Activated T-cell treated with anti-CD3 and anti-CD28 coated beads, Interleukin-2, amount 50 U/mL, for 1 hour (primary cell): ENCODE results near the gene CSPG5.

Experiments
- DNase-seq: peaks from one replicate; pipeline ENCODE4 v3.0.0-alpha.2; 2020

The CSPG5 gene, protein sequence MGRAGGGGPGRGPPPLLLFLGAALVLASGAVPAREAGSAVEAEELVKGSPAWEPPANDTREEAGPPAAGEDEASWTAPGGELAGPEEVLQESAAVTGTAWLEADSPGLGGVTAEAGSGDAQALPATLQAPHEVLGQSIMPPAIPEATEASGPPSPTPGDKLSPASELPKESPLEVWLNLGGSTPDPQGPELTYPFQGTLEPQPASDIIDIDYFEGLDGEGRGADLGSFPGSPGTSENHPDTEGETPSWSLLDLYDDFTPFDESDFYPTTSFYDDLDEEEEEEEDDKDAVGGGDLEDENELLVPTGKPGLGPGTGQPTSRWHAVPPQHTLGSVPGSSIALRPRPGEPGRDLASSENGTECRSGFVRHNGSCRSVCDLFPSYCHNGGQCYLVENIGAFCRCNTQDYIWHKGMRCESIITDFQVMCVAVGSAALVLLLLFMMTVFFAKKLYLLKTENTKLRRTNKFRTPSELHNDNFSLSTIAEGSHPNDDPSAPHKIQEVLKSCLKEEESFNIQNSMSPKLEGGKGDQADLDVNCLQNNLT

DNA sequence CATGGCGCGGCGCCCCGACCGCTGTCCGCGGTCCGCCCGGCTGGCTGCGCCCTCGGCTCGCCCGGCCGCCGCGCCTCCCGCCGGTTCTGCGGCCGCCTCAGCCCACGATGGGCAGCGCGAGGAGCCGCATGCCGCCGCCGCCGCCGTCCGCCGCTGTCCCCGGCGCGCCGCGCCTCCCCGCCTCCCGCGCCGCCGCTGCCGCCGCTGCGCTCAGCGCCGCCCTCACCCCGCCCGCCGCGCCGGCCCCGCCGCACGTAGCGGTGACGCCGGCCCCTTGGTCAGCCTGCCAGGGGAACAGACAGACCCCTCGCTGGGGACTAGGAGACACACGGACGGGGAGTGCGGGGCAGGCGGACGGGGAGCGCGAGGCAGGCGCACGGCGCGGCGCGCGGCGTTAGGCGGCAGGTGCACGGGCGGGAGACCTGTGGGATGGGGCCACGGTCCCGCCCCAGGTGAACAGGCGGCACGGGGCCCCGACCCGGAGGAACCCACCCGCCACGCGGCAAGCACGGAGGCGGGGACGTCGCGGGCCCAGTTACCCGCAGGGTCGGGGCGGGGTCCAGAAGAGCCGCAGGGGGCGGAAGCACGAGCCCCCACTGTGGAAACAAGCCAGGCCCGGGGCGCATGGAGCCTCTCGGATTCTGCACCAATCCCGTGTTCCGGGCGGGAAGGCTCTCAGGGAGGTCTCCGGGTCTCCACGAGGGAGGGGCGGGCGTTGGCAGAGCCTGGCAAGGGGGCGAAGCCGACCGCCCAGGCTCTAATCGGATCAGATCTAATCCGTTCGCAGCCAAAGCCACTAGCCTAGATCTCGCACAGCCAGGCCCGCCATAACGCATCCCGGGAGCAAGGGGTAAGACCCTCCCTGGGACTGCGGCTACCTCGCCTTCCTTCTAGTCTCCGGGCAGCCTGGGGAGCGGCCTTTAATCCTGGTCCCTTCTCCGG is at the start of gene CSPG5:
Gene CSPG5 (minus strand): TSS at position 175 of the 942 bp plus-strand sequence. CDS start 172 bp downstream, at position 3.
- peak; percentile 50 for DNase-seq

DNA sequence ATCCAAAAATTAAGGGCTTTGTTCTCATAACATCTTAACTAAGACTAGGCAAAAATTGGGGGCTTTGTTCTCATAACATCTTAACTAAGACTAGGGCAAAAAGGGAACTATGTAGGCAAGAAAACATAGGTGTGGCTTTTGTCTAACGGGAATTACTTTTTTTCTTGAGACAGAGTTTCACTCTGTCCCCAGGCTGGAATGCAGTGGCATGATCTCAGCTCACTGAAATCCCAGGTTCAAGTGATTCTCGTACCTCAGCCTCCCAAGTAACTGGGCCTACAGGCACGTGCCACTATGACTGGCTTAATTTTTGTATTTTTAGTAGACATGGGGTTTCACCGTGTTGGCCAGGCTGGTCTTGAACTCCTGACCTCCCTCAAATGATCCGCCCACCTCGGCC is 49.8 kb upstream of the CSPG5 start:
- DNase-seq, result no peak

DNA sequence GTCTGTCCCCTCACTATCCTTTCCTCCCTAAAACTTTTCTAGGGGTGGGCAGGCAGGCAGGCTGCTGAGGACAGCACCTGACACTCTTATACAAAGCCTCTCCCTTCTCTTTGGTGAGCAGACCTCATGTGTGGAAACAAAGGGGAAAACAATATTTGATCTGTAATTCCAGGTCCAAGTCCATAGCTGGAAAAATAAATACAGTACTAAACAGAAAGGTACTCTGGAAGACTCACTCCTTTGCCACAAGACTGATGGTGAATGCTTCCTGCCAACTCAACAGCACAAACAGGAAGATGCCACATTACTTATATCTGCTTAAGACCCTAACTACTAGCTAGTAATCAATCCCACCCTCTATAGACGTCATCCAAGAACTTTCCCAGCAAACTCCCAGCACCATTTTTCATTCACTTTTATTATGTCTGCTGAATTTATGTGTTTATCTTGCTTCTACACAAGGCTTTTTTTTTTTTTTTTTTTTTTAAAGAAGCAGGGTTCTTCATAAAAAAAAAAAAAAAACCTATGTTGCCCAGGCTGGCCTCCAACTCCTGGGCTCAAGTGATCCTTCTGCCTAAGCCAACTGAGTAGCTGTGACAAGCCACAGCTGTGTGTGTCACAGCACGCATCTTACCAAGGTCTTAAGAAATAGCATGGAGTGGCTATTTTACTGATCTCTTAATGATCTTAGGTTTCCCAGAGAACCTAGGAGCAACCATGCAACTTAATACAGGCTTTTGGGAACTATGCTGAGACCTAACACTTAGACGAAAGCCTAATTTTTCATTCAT is 44.2 kb upstream of the CSPG5 start:
- no peak for DNase-seq

DNA sequence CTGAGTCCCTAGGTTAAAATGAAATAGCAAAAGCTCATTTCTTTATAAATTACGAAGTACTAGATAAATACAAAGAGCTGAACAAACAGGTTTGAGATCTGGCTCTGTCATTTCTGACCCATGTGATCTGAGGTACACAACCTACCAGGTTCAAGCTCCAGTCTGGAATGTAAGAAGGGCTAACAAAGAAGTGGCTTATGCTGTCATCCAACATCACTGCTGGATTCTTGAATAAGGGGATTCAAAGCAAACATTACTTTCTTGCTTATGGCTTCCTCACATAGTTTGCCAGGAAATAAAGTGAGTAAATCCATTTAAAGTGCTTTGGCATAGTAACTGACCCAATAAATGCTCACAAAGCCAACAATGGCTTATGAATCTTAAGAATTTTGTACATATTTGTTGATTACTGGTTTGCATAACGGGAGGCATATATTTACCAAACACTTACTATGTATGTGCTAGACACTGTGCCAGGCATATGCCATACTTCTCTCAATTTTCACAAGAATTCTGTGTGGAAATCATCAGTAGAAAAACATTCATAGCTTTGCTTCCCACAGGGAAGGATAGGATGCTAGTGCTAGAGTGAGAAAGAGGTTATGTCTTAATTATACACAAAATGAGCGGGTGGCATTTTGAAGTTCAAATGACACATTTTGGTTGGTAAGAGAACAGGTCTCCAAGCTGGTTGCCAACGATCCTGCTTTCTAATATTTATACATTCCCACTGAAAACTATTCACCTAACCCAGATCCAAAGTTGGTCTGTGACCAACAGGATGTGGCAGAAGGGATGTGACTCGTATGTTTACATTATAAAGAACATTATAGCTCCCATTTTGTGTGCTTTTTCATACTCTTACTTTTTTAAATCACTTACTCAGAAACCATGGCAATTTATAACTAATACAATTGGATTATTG is 38.7 kb upstream of the CSPG5 start:
- DNase-seq, result no peak

DNA sequence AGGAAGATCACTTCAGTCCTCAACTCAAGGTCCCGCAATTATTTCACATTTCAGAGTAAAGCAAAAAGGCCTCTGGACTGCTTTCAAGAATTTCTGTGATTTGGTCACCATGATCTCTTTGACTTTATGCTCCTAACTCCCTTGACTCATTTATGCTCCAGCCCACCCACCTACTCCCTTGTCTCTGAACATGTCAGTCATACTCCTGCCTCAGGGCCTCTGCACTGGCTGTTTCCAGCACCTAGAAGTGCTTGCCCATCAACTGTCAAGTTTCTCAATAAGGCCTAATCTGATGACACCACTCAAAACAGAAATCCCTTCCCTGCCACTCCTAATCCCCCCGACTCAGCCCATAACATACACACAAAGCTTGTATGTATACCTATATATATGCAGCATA is 36.1 kb upstream of the CSPG5 start:
- DNase-seq, result no peak

DNA sequence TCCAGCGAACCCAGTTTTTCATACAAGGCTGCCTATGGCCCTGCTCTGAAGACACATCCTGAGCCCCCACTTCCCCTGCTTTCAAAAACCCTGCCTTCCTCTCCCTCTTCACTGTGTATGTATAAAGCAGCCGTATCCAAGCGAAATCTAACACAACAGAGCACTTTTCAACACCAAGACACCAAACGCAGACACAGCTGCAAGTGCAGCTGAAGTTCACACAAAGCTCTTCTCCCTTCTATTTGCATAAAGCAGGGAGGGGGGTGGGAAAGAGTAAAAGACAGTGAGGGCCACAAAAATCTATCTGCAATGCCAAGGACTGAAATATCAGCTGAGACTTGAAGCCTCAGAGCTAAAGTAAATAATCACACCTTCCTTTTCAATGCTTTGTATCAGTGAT is 35.1 kb upstream of the CSPG5 start:
- DNase-seq, result no peak

DNA sequence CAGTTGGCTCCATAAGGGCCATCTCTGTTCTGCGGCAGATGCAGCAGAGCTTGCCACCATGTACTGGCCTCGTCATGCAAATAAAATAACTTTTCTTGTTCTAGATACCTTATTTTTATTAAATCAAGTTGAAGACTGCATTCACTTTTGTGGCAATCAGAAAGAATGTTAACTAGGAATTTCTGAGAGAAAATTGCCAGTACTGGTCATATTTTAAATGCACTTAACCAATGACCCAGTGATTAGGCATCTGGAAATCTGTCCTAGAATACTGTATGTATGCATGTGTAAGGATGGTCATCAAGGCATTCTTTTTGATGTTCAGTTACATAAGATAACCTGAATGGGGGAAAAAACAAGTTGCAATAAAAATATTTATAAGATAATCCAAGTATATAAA is 34.2 kb upstream of the CSPG5 start:
- DNase-seq, result no peak

DNA sequence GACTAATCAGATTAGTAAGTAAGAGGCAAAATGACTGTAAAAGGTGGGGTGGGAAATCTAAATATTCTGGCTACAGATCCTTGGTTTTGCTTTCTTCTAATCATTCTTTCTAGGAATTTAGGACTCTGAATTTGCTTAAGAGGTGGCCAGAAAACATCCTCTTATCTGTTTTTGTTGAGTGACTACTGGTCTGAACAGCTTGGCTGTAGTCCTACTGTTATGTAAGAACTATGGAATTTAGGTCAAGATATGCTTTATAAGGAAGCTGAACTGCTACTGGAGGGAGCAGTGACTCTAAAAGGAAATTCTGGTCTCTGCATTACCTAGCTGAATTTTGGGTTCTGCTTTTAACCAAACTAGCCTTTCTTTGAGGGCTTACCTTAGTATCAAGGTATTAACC is 33.5 kb upstream of the CSPG5 start:
- DNase-seq, result no peak

DNA sequence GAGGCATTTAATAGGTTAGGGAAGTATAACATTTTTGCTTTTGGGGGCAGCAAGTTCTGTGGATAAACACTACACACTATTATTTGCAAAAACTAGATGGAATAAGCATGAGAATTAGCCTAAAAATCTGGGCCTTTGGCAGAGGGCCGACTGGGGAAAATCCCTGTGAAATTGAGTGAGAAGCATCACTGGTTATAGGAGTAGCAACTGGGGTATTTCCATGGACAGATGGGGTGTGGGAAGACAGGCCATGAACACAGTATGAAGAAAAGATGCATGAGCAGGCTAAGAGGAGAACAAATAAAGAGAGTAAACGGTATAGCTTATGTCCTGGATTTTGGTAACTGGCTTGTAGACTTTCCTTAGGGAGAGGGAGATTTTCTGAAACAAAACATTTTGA is 32.9 kb upstream of the CSPG5 start:
- no peak for DNase-seq

DNA sequence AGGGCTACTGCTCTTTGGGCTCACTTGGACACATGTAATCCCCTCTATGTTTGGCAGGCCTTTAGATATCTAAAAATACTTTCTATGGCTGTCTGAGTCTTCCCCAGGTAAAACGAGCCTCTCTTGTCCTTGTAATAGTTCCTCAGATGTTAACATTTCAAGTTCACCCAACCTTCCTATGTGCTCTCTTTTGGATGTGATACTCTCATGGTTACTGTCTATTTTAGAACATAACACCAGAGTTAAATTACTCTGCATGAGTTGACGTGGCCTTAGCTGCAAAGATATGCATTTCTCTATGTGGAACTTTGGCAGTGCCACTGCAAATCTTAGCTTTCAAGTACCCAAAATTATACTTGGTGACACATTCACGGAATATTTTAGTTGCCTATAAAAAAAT is 31.9 kb upstream of the CSPG5 start:
- DNase-seq, result no peak

DNA sequence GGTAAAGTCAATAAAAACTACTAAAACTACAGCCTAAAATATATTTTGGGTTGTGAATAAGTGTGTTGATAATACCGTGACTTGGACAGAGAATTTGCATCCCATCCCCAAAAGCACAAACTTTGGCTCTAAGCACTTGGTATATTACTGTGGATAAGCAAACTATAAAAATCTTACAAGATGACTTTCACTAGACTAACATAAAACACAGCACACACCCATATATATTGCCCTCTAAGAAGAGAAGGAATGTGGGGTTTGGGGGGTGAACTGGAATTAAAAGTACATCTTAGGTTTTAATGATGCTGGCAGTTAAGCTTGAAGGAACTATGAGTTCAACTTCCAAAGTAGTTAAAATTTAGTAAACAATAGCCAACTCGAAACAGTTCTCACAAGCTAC is 28.7 kb upstream of the CSPG5 start:
- no peak for DNase-seq

DNA sequence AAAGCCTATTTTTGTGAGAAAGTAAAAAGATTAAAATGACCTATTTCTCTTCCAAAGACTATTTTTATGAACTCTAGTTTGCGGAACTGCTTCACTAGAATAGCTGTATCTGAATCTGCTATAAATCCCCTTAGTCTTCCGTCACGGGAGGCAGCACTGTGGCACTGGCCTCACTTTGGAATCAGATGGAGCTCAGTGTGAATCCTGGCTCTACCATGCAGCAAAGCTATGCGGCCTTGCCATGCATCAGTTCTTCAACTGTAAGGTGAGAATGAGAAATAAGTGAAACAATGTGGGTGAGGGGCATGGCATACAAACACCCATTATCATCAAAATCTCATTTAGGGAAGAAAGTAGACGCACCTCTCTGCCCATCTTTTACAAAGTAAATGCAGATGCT is 27.5 kb upstream of the CSPG5 start:
- DNase-seq, result no peak

DNA sequence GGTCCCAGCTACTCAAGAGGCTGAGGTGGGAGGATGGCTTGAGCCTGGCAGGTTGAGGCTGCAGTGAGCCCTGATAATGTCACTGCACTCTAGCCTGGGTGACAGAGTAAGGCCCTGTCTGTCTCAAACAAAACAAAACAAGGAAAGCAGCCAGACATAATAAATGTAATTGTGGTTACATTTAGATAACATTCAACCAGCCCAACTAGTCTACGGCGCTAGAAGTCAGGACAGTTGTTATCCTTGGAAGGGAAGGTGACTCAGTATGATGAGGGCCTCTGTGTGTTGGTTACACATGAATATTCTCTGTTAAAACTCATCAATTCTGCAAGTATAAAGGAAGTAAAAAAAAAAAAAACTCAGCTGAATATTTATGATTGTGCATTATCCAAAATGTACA is 27.0 kb upstream of the CSPG5 start:
- DNase-seq, result no peak

DNA sequence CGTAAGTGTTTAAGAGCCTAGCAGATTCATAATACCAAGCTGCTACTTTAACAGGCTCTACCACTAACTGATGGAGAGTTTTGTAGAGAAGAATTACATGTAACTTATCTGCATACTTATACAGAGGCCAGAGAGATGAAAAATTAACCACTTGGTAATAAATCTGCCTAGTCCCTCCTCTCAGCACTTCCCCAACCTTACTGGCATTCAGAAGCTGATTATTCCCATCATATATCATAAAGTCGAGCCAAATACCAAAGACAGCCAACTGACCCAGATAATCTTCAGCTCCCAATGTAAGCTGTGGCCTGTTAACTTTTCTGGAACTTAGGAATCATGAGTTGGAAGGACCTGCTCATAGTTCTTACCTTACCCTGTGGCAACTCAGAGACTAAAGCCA is 25.5 kb upstream of the CSPG5 start:
- no peak for DNase-seq

DNA sequence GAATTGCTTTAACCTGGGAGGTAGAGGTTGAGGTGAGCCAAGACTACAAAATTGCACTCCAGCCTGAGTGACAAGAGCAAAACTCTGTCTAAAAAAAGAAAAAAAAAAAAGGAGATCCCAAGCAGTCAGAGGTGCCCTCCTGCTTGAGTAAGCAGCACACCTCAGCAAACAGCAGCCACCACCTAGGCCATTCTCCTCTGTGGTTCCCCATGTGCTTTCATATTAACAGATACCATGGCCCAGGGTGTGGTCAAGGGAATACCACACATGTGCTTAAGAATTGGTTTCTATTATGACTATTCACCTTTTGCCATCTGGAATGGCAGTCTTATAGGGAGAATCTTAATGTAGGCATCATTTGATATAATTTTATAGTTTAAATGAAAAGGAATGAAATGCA is 24.7 kb upstream of the CSPG5 start:
- no peak for DNase-seq

DNA sequence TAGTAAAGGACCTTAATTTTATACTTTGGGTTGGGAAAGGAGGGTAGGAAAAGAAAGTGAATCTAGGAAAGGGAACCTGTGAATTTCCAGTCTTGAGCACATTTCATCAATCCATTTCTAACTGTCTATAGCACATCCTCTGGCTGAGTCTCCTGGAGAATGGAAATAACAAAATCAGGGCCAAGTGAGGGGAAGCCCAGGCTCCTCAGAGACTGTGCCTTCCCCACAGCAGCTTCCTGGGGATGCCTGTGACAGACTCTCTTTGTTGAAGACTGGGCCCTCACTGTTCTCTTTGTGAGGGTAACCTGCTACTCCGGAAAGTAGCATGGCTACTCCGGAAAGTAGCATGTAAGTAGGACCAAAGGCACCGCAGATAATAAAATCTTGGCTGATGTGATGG is 22.6 kb upstream of the CSPG5 start:
- DNase-seq, result no peak

DNA sequence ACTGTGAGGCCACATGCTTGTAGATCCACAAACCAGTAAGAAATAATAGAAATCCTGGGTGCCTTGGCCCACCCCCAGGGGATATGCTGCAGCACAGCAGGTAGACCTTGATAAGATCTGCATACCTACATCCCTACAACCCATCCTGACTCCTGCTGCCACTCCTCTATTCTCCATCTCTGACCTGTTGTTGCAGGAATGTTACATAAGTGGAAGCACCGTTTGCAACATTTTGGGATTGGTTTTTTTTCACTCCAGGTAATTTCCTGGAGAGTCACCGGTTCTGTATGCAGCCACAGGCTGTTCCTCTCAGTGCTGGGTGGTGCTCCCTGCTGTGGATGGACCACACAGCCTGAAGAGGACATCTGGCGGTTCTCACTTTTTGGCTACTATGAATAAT is 16.1 kb upstream of the CSPG5 start:
- DNase-seq, result no peak

DNA sequence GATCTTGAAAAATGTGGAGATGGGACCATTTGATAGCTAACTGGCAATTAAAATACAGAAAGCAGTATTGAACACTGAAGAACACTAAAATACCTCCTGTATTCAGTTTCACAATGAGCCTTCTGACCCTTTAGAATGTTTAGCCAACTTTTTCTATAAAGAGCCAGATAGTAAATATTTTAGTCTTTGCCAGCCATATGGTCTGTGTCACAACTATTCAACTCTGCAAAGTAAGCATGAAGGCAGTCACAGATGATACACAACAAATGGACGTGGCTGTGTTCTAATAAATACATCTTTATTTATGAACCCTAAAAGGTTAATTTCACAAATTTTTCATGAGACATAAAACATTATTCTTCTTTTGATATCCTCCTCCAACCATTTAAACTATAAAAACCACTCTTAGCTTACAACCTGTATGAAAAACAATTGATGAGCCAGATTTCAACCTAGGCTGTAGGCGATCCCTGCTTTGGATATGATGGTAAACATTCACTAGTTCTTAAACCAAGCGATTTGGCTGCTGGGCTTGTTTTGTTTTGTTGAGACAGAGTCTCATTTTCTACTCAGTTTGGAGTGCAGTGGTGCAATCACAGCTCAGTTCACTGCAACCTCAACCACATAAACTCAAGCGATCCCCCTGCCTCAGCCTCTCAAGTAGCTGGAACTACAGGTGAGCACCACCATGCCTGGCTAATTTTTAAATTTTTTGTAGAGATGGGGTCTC is 13.6 kb upstream of the CSPG5 start:
- DNase-seq, result no peak

DNA sequence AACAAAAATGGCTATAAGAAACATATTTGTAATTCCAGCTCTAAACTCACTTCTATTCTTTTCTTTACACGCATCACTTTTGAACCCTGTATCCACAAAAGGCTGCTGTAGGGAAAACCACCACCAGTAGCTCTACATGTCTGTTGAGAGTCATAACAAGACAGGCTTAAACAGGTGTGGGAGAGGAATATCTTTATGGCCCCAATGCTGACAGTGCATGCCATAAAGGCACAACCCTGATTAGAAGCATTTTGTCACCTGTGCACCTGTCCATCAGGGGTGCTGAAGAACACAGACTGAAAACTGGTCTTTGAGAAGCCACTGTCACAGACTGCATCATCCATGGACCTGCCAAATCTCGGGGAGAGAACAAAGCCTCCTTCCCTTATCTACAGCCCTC is 11.6 kb upstream of the CSPG5 start:
- DNase-seq, result no peak

DNA sequence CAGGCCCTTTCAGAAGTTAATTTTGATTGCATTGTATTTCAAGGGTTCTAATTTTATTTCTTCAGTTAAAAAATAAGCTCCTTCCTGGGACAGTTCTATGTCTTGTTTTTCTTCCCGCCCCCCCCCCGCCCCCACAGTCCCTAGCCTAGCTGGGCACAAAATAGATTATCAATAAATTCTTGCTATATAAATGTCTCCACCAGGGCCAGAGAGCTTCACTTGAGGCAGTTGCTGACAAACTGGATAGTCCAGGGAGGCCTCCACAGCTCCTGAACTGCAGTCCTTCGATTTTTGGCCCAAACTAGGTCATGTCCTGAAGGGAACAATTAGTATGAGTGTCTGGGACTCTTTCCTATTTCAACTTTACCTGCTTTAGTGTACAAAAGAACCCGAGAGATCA is 9.9 kb upstream of the CSPG5 start:
- no peak for DNase-seq

DNA sequence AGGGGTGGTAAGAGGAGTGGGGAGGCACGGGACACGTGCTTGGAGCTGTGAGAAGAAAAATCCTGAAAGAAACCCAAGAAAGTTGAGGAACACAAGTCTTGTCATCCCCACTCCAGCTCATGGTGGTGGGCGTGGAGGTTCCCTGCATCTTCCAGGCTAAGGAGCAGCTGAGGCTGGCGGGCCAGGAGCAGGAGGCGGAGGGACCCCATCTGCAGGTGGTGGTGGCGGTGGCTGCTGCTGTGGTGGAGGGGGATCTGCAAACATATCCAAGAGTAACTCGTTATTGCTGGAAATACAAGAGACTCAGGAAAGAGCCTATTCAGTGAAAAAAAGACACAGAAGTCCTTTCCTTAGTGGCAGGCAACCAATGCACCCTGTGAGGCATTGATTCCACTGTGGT is 9.4 kb upstream of the CSPG5 start:
- no peak for DNase-seq
